HG03565 (cell line): ENCODE data around the gene FABP1.

Source experiments
- ATAC-seq: cut with Tn5 transposase; IDR thresholded peaks from one replicate; pipeline ENCODE4 v1.9.1; 2021; ENCODE audit warnings: mild to moderate bottlenecking, moderate library complexity; ENCODE audit not compliant: unreplicated experiment

Gene FABP1

DNA sequence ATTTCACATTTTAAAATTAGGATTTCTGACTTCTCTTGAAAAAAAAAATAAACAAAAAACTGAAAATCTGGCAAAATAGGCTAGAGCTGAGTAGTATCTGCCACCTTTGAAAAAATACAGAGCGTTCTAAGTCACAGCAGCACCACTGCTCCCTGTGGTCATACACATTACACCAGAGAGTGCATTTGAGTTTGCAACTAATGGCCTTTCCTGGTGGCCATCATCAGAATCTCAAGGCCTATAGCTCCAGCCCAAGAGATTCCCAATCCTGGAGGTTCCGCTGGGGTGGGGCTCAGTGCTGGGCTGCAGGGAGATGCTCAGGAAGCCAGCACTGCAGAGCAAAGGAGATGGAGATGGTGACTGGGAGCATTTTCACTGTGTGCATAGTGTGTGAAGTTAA is 42.8 kb downstream of the FABP1 start:
- ATAC-seq, result no peak

GRCh38 chr2:88082781-88083180 is 45.1 kb downstream of the FABP1 start:
- ATAC-seq, result no peak

GRCh38 chr2:88081924-88082608 is 45.8 kb downstream of the FABP1 start:
- ATAC-seq, result no peak

DNA sequence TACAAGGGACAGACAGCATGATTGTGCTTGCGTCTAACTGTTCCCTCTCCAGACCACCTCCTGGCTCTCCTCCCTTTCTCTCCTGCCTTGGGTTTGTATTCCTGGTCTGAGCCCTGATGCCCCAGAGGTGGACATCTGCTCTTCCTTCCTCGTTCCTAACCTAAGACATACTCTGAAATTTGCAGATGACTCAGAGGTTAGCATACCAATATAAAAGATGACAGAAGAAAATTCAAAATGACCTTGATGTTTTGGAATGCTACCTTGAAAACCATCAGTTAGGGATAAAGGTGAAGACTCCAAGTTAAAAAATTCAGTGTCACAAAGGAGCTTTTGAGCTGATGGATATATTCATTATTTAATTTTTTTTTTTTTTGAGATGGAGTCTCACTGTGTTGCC is 47.3 kb downstream of the FABP1 start:
- ATAC-seq, result no peak

DNA sequence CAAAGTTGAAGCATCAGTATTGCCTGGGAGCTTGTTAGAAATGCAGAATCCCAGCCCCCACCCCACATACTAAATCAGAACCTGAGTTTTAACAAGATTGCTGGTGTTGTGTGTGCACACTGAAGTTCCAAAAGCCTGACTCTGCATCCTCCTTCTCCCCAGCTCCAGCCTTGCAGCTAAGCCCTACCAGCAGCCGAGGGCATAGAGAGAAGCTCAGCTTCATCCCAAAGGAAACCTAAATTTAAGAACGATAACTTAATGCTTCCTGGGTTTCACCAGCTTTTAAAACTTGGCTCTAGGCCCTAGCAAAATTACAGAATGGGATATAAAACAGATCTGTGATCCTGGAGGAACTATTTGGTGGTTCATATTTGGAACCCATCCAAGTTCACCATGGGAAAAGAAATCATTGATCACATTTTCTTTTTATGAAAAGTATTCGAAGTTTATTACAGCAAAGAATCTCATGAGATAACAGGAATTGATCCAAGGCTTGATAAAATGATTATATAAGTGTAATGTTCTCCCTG is 49.2 kb downstream of the FABP1 start:
- no peak for ATAC-seq

- no peak for ATAC-seq
These were observed 50.8 kb downstream of the FABP1 start for GRCh38 chr2:88077080-88077479.

GRCh38 chr2:88074854-88075292 is 53.0 kb downstream of the FABP1 start:
- no peak for ATAC-seq

DNA sequence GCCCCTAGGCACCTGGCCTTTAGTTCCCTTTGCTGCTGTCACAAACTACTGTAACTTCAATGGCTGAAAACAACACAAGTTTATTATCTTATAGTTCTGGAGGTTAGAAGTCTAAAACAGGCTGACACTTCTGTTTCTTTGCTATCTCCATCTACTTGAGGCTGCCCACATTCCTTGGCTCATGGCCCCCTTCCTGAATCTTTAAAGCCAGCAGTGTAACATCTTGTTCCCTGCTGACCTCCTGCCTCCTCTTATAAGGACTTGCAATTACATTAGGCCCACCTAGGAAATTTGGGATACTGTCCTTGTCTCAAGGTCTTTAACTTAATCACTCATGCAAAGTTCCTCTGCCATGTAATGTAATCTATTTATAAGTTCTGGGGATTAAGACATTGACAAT is 53.7 kb downstream of the FABP1 start:
- no peak for ATAC-seq
